NCI-H146 (cell line): Measurements from ENCODE around the gene HBQ1.
"Not testable (repeated sequence)": the region's sequence is repeated elsewhere in the genome, so short reads cannot be mapped to it uniquely, and the experiment has no call there.

Source experiments
- DNase-seq: peaks from one replicate; lab custom pipeline; 2025; lab: John Stamatoyannopoulos, UW

Gene HBQ1

GRCh38 chr16:180101-180675 lies at the start of gene HBQ1:
HBQ1 (plus strand) TSS chr16:180459; CDS start chr16:180487, 28 bp downstream.
- peak; percentile 58 for DNase-seq

GRCh38 chr16:130533-131173 lies 49.6 kb upstream of the HBQ1 start:
- DNase-seq: no peak

DNA sequence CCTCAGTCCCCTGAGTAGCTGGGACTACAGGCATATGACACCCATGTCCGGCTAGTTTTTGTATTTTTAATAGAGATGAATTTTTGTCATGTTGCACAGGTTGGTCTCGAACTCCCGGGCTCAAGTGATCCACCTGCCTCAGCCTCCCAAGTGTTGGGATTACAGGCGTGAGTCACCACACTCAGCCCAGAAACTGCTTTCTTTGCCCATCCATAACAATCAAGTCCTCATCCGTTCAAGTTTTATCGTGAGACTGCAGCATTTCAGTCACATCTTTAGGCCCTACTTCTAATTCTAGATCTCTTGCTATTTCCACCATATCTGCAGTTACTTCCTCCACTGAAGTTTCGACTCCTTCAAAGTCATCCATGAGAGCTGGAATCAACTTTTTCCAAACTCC lies 48.1 kb upstream of the HBQ1 start:
- DNase-seq: no peak

- DNase-seq: no peak
Measured at GRCh38 chr16:133716-134115, 46.5 kb upstream of the HBQ1 start.

GRCh38 chr16:138049-138417 lies 42.2 kb upstream of the HBQ1 start:
- DNase-seq: peak; percentile 29

DNA sequence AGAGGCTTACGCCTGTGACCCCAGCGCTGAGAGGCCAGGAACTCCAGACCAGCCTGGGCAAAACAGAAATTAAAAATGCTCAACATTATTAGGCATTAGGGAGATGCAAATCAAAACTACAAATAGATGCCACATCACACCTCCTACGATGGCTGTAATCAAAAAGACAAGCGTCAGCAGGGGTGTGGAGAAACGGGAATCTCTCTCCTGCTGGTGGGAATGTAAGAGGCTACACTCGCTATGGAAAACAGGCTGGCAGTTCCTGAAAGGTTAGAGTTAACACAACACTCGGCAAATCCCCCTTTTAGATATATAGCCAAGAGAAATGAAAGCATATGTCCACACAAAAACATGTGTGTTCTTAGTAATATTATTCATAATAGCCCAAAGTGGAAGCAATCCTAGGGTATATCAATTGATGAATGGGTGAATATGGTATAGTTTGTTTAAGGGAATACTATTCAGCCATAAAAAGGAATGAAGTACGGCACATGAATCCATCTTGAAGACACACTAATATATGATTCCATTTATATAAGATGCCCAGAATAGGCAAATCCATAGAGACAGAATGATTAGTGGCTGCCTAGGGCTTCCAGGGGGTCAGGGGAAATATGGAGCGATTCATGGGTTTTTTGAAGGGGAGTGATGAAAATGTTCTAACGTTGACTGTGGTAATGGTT lies 39.9 kb upstream of the HBQ1 start:
- no peak for DNase-seq

- no peak for DNase-seq
Measured at GRCh38 chr16:142405-142967, 37.8 kb upstream of the HBQ1 start.

DNA sequence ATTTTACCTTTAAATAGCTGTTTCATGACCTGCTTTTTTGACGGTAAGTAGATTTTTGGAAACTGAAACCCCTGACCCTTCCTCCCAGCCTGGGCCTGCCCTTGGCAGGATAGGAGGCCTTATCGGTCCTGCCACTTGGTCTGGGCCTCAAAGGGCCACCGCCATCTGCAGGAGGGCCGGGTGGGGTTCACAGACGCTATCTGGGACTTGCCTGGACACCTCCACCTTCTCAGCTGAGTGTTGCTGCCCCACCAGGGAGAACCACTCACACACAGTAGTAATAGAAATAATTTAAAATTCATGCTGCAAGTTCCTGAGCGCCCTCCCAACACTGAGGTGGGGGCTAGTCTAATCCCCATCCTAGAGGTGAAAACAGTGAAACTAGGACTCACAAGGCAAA lies 37.2 kb upstream of the HBQ1 start:
- no peak for DNase-seq

GRCh38 chr16:143456-143855 lies 36.8 kb upstream of the HBQ1 start:
- DNase-seq: no peak

DNA sequence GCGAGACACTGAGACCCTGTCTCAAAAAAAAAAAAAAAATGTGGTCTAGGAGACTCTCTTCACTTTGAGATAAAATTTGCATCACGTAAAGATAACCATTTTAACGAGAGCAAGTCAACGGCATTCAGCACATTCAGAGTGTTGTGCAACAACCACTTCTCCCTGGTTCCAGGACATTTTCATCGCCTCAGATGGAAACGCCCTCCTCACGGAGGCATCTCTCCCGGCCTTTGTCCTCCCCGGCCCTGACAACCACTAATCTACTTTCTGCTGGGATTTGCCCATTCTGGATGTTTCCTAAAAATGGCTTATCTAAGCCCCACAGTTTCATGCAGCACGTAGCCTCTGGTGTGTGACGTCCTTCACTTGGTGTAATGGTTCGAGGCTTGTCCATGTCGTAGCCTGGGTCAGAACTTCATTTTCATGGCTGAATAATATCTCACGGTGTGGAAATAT lies 35.4 kb upstream of the HBQ1 start:
- no peak for DNase-seq

DNA sequence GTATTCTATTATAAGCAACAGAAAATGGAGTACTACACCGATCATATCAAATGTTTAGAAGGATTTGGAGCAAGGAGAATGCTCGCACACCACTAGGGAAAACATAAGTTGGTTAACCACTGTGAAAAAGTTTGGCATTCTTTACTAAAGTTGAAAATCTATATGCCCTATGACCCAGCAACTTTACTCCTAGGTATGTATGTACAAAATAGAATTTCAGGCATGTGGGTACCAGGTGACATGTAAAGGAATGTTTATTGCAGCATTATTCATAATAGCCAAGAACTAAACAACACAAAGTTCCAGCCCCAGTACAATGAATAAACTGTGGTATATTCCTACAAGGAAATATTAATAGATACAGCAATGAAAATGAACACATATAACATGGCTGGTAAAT lies 33.6 kb upstream of the HBQ1 start:
- DNase-seq: no peak

- DNase-seq: peak; percentile 62
Measured at GRCh38 chr16:149024-149660, 31.1 kb upstream of the HBQ1 start.

GRCh38 chr16:152141-153128 lies 27.8 kb upstream of the HBQ1 start, which contains the start of gene HBZ:
HBZ (plus strand) TSS chr16:152644; CDS start chr16:152910, 266 bp downstream.
- DNase-seq: no peak

- DNase-seq: not testable (repeated sequence)
Measured at GRCh38 chr16:153129-153521, 27.1 kb upstream of the HBQ1 start.

- DNase-seq: not testable (repeated sequence)
Measured at GRCh38 chr16:153550-154216, 26.6 kb upstream of the HBQ1 start.

DNA sequence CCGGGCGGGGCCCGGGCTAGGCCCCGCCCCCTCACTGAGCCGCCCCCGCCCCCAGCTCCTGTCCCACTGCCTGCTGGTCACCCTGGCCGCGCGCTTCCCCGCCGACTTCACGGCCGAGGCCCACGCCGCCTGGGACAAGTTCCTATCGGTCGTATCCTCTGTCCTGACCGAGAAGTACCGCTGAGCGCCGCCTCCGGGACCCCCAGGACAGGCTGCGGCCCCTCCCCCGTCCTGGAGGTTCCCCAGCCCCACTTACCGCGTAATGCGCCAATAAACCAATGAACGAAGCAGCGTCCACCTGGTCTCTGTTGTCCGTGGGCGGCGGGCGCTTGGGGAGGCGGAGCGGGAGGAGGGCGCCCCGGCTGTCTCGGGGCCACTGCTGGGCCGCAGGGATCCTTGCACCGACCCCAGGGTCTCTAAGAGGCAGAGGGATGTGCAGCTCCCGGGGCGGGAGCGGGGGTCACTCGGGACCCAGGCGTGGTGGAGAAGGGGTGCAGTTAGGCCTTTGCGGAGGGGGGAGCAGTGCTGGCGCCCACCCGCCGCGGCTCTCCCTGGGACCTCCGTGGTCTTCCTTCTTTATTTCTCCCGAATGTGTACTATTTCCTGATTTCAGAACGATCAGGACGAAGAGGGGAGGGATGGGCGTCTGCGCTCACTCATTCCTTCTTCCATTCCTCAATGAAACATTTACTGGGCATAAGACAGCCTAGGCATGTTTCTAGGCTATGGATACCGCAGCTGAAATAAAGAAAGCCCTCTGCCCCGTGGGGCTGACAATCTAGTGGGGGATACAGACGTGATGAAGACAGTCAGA lies 25.8 kb upstream of the HBQ1 start:
- DNase-seq: peak; percentile 39

- no peak for DNase-seq
Measured at GRCh38 chr16:155031-155398, 25.2 kb upstream of the HBQ1 start.

- no peak for DNase-seq
Measured at GRCh38 chr16:159136-159849, 21.0 kb upstream of the HBQ1 start.

GRCh38 chr16:160242-160641 lies 20.0 kb upstream of the HBQ1 start:
- DNase-seq: not testable (repeated sequence)
